Measurements from ENCODE around the gene BBS7.

BBS7 gene

DNA sequence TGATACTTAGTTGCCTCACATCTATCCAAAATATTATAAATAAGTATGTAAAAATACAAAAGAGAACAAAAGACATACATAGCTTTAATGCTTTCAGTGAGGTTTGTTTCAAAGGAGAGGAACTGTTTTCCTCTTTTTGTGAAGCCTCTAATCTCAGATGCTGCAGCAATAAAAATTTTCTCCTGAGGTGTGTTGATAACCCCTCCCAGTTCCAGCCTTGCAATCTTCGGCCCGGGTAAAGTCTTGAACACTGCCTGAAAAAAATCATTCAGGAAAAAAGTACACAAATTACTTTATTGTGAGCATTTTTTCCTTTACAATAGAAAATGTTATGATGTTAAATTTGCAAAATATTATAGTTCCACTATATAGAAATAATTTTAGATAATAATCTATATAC is 8.8 kb downstream of the BBS7 start:
- peaks cover 51% of the 10 kb centered on the region for H3K36me3 Mint-ChIP-seq (ENCODE audit: low read depth)
- no peaks in the 10 kb centered on the region for H3K27me3 Mint-ChIP-seq
- H3K4me3 Mint-ChIP-seq = no peak overlapping the region
- DNase-seq = no peak
- H3K9me3 Mint-ChIP-seq = no peaks in the 10 kb centered on the region
- H3K4me1 Mint-ChIP-seq (ENCODE audit: low read depth) = peaks cover 13% of the 10 kb centered on the region
- no peak overlapping the region for H3K27ac Mint-ChIP-seq

GRCh38 chr4:121860121-121860520 is 10.2 kb downstream of the BBS7 start:
- Mint-ChIP-seq H3K9me3 (no peaks in the 10 kb centered on the region), H3K27me3 (no peaks in the 10 kb centered on the region), H3K36me3 (ENCODE audit: low read depth) (peaks cover 45% of the 10 kb centered on the region), H3K4me1 (ENCODE audit: low read depth) (peaks cover 10% of the 10 kb centered on the region), H3K27ac (no peak overlapping the region), H3K4me3 (no peak overlapping the region)
- DNase-seq = no peak

DNA sequence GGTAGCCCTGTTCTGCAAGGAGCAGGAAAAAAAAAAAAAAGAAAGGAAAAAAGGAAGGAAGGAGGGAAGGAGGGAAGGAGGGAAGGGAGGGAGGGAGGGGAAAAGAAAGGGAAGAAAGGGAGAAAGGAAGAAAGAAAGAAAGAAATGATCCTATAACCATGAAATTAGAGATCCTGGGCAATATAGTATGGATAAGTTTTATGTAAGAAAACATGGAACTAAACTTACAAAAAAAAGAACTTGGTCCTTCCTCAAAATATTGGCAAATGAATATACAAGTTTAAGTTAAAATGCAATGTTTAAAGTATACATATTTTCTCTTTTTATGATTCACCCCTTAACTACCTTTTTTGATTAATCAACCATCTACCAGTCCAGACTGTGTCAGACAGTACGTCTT is 18.9 kb downstream of the BBS7 start:
- Mint-ChIP-seq H3K36me3 (ENCODE audit: low read depth) (peaks cover 48% of the 10 kb centered on the region), H3K27ac (no peak overlapping the region)

GRCh38 chr4:121846662-121847061 is 23.6 kb downstream of the BBS7 start:
- H3K27ac Mint-ChIP-seq = no peak overlapping the region
- peaks cover 58% of the 10 kb centered on the region for H3K36me3 Mint-ChIP-seq (ENCODE audit: low read depth)
- no peaks in the 10 kb centered on the region for H3K4me1 Mint-ChIP-seq (ENCODE audit: low read depth)
- no peaks in the 10 kb centered on the region for H3K27me3 Mint-ChIP-seq
- H3K4me3 Mint-ChIP-seq = no peak overlapping the region
- no peak for DNase-seq
- no peaks in the 10 kb centered on the region for H3K9me3 Mint-ChIP-seq

More for the DNA sequence above, 18.9 kb downstream of the BBS7 start:
- DNase-seq = no peak
- Mint-ChIP-seq H3K4me1 (ENCODE audit: low read depth) (no peaks in the 10 kb centered on the region), H3K9me3 (no peaks in the 10 kb centered on the region), H3K27me3 (no peaks in the 10 kb centered on the region), H3K4me3 (no peak overlapping the region)

DNA sequence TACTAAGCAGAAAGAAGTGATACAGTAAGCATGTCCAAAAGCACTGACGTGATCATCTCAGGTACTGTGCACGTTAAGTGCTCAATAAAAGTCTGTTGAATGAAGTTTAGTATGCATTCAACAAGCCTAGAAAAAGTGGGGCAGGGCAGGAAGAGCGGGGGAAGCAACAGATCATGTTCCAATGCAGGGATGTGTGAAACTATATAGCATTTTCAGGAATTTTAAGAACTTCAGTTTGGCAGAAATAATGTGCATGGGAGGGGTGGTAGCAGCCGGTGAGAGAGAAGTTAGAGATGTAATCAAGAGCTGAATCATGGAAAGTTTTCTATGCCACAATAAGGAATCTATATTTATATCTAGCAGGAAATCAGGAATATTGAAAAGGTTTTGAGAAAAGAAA is 27.4 kb downstream of the BBS7 start:
- H3K27me3 Mint-ChIP-seq = no peaks in the 10 kb centered on the region
- H3K9me3 Mint-ChIP-seq = no peaks in the 10 kb centered on the region
- H3K4me3 Mint-ChIP-seq = no peak overlapping the region
- peaks cover 66% of the 10 kb centered on the region for H3K36me3 Mint-ChIP-seq (ENCODE audit: low read depth)
- no peak for DNase-seq
- no peaks in the 10 kb centered on the region for H3K4me1 Mint-ChIP-seq (ENCODE audit: low read depth)
- H3K27ac Mint-ChIP-seq = no peak overlapping the region

GRCh38 chr4:121838136-121838535 is 32.1 kb downstream of the BBS7 start:
- Mint-ChIP-seq H3K4me1 (ENCODE audit: low read depth) (no peaks in the 10 kb centered on the region), H3K36me3 (ENCODE audit: low read depth) (peaks cover 50% of the 10 kb centered on the region), H3K9me3 (no peaks in the 10 kb centered on the region), H3K27me3 (no peaks in the 10 kb centered on the region), H3K27ac (no peak overlapping the region), H3K4me3 (no peak overlapping the region)
- DNase-seq = no peak

DNA sequence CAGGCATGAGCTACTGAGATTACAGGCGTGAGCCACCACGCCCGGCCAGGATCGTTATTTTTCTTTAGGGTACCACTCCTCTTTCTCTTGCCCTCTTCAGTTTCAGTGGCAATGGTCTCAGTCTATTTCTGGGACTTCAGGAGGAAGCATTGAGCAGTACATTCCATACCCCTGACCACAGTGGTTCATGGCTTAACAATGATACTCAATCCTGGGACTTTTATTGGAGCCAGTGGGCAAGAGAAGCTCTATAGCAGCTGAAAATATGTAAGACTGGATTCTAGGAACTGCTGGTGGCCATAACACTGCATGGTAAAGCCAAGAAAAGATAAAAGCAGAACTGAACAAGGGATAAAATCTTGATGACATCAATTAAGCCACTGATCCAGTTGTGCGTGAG is 40.8 kb downstream of the BBS7 start:
- no peaks in the 10 kb centered on the region for H3K27me3 Mint-ChIP-seq
- no peaks in the 10 kb centered on the region for H3K9me3 Mint-ChIP-seq
- no peaks in the 10 kb centered on the region for H3K4me1 Mint-ChIP-seq (ENCODE audit: low read depth)
- H3K4me3 Mint-ChIP-seq = no peak overlapping the region
- DNase-seq = no peak
- no peak overlapping the region for H3K27ac Mint-ChIP-seq
- peaks cover 47% of the 10 kb centered on the region for H3K36me3 Mint-ChIP-seq (ENCODE audit: low read depth)

- DNase-seq = no peak
- Mint-ChIP-seq H3K27ac (no peak overlapping the region), H3K9me3 (no peaks in the 10 kb centered on the region), H3K36me3 (ENCODE audit: low read depth) (peaks cover 48% of the 10 kb centered on the region), H3K4me3 (no peak overlapping the region), H3K4me1 (ENCODE audit: low read depth) (peaks cover 5% of the 10 kb centered on the region), H3K27me3 (no peaks in the 10 kb centered on the region)
These were observed 42.4 kb downstream of the BBS7 start for GRCh38 chr4:121827853-121828252.

DNA sequence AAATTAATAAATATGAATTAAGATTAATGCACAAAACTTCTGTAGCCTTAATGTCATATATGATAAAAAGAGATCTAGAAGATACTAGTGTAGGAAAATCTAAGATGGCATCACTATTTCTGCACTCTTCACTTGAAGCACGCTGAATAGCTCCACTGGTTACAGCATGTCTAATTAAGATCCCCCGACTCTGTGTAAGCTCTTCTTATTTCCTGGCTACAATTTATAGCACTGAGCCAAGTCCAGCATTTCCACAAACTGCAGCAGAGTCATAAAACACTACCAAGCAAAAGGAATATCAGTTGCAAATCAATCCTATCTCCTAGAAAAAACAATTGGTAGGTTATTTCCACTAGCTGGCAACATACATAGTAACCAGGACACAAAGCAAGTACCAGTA is 45.3 kb downstream of the BBS7 start:
- no peaks in the 10 kb centered on the region for H3K27me3 Mint-ChIP-seq
- H3K36me3 Mint-ChIP-seq (ENCODE audit: low read depth) = peaks cover 57% of the 10 kb centered on the region
- H3K4me3 Mint-ChIP-seq = no peak overlapping the region
- no peak for DNase-seq
- H3K4me1 Mint-ChIP-seq (ENCODE audit: low read depth) = peaks cover 17% of the 10 kb centered on the region
- H3K9me3 Mint-ChIP-seq = no peaks in the 10 kb centered on the region
- no peak overlapping the region for H3K27ac Mint-ChIP-seq

- H3K9me3 Mint-ChIP-seq = no peaks in the 10 kb centered on the region
- no peaks in the 10 kb centered on the region for H3K27me3 Mint-ChIP-seq
- H3K27ac Mint-ChIP-seq = peak overlapping the region; percentile 91
- peak overlapping the region; percentile 97 for H3K4me3 Mint-ChIP-seq
- no peak for DNase-seq
- H3K36me3 Mint-ChIP-seq (ENCODE audit: low read depth) = peaks cover 62% of the 10 kb centered on the region
- peaks cover 17% of the 10 kb centered on the region for H3K4me1 Mint-ChIP-seq (ENCODE audit: low read depth)
These were observed 46.1 kb downstream of the BBS7 start for GRCh38 chr4:121824171-121824527.

DNA sequence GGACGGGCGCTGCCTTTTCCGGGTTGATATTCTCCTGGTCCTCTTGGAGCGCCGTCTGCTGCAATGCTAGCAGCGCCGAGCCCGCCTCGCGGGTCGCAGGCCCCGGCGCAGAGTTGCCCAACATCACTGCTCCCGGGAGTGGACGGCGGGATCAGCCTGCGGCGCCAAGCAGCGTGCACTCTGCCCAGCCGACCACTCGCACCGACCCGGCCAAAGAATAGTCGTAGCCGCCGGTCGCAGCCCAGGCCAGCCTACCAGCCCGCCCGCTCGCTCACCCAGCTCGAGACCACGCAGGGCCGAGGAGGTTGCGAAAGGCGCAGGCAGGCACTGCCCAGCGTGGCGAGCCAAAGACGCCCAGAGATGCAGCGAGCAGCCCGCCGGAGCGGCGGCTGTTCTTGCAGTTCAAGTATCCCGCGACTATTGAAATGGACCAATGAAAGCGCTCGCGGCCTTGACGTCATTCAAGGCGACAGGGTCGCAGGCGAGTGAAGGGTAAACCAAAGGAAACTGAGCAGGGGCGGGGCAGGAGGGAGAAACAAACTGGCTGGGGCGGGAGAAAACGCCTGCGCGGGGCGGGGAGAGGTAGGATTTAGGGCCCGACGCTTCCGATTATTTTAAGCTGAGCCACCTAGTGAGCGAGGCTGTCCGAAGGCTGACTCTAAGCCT is 46.6 kb downstream of the BBS7 start, which contains the start of gene CCNA2:
Gene CCNA2, minus strand, starts transcription at position 379 of the 666 bp plus-strand sequence. Its CDS starts 255 bp downstream, at position 124.
- peak within 1 kb of the TSS; percentile 91 for H3K27ac Mint-ChIP-seq
- H3K36me3 Mint-ChIP-seq (ENCODE audit: low read depth) = peaks cover 67% of the 10 kb centered on the region
- H3K9me3 Mint-ChIP-seq = no peaks in the 10 kb centered on the region
- H3K4me1 Mint-ChIP-seq (ENCODE audit: low read depth) = peaks cover 20% of the 10 kb centered on the region
- no peaks in the 10 kb centered on the region for H3K27me3 Mint-ChIP-seq
- peak; percentile 96 for DNase-seq
- H3K4me3 Mint-ChIP-seq = peak within 1 kb of the TSS; percentile 97

- H3K4me3 Mint-ChIP-seq = peak overlapping the region; percentile 97
- H3K27ac Mint-ChIP-seq = peak overlapping the region; percentile 91
- DNase-seq = peak; percentile 35
- H3K27me3 Mint-ChIP-seq = no peaks in the 10 kb centered on the region
- H3K9me3 Mint-ChIP-seq = no peaks in the 10 kb centered on the region
- H3K4me1 Mint-ChIP-seq (ENCODE audit: low read depth) = peaks cover 20% of the 10 kb centered on the region
- H3K36me3 Mint-ChIP-seq (ENCODE audit: low read depth) = peaks cover 69% of the 10 kb centered on the region
These were observed 47.3 kb downstream of the BBS7 start for GRCh38 chr4:121822796-121823504.

DNA sequence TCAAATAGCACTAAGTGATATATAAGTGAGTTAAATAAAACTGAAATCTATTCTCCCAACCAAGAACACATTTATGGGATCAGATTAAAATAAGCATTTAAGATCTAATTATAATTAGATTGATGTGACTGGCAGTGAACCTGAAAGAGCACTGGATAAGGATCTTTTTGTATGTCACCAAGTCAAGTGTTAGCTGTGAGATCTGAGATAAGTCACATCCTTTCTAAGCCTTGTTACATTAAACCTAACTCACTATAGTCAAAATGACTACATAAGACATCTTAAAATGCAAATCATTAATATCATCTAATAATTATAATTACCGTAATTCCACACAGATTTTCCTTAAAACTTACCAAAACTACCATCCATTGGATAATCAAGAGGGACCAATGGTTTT is 48.2 kb downstream of the BBS7 start:
- no peak for DNase-seq
- H3K36me3 Mint-ChIP-seq (ENCODE audit: low read depth) = peaks cover 72% of the 10 kb centered on the region
- peak overlapping the region; percentile 91 for H3K27ac Mint-ChIP-seq
- H3K4me1 Mint-ChIP-seq (ENCODE audit: low read depth) = peaks cover 20% of the 10 kb centered on the region
- H3K4me3 Mint-ChIP-seq = peak overlapping the region; percentile 97
- no peaks in the 10 kb centered on the region for H3K9me3 Mint-ChIP-seq
- H3K27me3 Mint-ChIP-seq = no peaks in the 10 kb centered on the region

DNA sequence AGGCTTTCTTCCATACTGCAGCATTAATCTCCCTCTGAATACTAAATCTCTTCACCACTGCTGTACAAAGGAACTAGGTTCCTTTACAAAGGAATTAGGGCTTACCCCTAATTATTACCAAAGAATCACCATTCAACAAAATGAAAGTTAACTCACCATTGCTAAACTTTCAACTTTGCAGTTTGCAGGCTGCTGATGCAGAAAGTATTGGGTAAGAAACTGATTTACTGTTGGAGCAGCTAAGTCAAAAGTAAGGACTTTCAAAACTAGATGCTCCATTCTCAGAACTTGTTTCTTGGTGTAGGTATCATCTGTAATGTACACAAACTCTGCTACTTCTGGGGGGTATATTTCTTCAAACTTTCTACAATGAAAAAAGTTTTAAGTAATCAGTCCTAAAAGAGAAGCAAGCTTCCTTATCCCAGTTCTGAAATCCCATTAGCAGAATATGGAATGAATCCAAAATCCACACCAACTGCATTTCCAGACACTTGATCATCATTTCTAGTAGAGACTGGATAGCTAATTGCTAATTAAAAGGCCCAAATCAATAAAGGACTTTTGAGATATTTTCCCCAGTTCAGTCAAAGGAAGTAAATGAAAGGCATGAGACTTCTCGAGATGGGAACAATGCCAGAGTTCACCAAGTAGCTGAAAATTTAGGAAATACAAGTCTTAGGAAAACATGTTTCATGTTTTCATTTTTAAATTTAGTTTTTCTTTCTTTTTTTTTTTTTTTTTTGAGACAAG is 50.9 kb downstream of the BBS7 start:
- H3K9me3 Mint-ChIP-seq = no peaks in the 10 kb centered on the region
- no peaks in the 10 kb centered on the region for H3K27me3 Mint-ChIP-seq
- peak overlapping the region; percentile 28 for H3K27ac Mint-ChIP-seq
- no peak overlapping the region for H3K4me3 Mint-ChIP-seq
- DNase-seq = no peak
- H3K4me1 Mint-ChIP-seq (ENCODE audit: low read depth) = peaks cover 20% of the 10 kb centered on the region
- H3K36me3 Mint-ChIP-seq (ENCODE audit: low read depth) = peaks cover 90% of the 10 kb centered on the region

GRCh38 chr4:121818215-121818614 is 52.1 kb downstream of the BBS7 start:
- peak overlapping the region; percentile 24 for H3K27ac Mint-ChIP-seq
- peaks cover 19% of the 10 kb centered on the region for H3K4me1 Mint-ChIP-seq (ENCODE audit: low read depth)
- H3K9me3 Mint-ChIP-seq = no peaks in the 10 kb centered on the region
- H3K27me3 Mint-ChIP-seq = no peaks in the 10 kb centered on the region
- peaks cover 93% of the 10 kb centered on the region for H3K36me3 Mint-ChIP-seq (ENCODE audit: low read depth)
- H3K4me3 Mint-ChIP-seq = no peak overlapping the region
- DNase-seq = no peak
